NCI-H2081 treated with DMSO at 0.1 percent for 48 hours (cell line): ENCODE results near the gene C1orf232.

Experiments
- DNase-seq: peaks from one replicate; lab custom pipeline; 2025; lab: John Stamatoyannopoulos, UW

The C1orf232 gene

DNA sequence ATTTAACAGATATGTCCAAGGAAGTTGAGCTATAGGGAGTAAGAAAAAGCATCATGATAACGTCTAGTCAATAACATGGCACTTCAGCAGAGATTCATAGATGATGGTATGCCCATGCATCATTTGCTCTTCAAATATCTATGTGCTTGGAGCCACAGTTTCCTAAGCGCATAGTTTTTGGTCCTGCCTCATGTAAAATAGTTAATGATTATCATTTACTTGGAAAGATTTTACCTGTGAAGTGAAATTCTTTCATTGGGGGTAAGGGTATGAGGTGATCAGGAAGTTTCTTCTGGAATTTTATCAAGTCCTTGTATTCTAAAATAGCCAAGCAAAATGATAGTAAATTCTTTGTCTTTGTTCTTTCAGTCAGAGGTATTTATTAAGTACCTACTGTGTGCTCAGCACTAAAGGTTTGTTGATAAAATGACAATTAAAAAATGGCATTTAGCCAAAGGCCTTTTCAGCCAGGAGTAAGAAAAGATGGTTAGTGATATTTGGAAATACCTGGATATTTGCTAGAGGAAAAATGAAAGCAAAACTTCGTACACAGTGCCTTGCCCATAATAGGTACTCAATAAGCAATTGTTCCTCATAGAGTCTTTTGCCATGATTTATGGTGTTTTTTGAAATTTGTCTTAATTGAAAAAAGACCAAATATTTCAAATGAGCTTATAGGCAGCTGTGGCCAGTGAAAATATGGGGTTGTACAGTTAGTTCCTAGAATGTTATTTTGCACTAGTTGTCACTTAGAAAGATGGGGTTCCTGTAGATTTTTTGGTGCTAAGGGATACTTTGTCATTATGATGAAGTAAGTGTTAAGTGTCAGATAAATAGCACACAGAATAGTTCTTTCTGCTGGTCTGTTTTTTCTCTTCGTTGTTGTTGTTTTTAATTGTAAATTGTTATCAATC is 44.1 kb downstream of the C1orf232 start:
- no peak for DNase-seq

DNA sequence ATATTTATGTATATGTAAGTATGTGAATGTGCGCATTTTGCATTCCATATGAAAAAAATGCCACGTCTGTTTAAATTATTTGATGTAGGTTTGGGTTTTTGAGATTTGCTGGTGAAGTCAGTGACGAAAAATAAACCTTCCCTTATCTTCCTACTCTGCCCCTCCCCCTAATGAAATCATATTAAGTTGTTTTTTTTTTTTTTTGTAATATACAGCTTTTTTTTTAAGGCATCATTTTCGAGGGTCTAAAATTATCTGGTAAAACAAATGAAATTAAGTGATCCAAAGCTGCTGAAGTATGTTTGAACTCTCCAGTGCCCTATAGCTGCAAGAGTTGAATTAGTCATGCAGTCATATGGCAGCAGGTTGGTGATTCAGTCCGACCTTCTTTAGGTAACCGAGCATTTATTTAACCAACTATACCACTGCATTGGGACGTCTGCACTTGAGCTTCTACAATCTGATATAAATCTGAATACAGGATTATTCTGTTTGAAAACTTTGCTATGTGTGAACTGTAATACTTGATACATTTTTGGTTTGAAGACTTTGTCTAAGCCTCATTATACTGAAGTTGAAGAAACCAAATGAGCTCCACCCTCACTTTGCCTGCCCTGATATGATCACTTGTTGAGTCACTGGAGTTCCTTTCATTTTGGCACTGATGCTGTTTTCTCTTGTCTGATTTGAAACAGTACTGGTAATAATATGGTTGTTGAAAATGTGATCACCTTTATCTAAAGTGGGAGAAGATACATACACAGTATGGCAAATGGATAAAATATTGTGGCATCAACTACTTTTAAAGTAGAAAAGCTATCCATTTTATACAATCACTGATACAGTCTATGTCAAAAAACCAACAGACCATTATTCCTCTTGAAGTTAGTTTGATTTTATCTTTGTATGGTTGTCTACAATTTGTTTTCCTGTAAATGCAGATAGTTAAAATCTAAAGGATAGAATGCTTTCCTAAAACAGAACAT is 45.5 kb downstream of the C1orf232 start:
- DNase-seq = no peak

DNA sequence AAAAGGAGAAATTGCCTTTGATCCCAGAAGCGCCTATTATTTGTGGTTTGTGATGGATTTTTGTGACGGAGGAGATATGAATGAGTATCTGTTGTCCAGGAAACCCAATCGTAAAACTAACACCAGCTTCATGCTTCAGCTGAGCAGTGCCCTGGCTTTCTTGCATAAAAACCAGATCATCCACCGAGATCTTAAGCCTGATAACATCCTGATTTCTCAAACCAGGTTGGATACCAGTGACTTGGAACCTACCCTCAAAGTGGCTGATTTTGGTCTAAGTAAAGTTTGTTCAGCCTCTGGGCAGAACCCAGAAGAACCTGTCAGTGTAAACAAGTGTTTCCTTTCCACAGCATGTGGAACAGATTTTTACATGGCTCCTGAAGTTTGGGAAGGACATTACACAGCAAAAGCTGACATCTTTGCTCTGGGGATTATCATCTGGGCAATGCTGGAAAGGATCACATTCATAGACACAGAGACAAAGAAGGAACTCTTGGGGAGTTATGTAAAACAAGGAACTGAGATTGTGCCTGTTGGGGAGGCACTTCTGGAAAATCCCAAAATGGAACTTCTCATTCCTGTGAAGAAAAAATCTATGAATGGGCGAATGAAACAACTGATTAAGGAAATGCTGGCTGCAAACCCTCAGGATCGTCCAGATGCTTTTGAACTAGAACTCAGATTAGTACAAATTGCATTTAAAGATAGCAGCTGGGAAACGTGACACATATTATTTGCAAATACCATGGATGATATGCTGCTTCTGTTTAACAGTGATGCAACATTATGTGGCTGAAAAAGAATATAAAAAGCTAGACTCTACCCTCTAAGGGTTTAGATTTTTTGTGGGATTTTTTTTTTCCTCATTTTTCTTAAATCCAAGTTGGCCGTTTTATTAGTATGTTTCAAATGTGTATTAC is 46.6 kb downstream of the C1orf232 start:
- no peak for DNase-seq

DNA sequence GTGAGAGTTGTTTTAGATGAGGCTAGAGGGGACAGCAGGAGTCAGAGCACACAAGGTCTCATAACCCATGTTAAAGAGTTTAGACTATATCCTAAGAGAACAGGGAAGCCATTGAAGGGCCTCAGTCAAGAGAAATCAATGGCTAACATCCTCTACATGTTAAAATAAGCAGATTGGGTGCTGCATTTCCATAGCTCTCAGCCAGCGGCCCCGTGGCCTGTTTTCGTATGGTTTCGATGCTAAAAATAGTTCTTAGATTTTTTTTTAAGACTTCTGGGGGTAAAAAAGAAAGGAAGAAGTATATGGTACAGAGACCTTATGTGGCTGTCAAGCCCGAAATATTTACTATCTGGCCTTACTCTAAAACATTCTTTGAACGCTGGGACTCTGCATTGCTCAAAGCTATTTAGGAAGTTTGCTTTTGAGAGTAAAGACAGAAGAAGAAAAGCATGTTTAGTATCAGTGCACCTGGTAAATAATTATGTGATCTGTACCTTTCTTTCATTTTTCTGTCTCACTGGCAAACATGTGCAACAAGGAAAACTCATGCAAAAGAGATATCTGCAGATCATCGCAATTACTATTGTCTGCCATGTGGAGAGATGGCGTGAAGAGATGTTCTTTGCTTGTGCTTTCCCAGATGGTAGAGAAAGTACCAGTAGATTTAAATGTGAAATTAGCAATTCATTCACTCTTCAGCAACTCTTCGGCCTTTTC is 48.7 kb downstream of the C1orf232 start:
- no peak for DNase-seq

DNA sequence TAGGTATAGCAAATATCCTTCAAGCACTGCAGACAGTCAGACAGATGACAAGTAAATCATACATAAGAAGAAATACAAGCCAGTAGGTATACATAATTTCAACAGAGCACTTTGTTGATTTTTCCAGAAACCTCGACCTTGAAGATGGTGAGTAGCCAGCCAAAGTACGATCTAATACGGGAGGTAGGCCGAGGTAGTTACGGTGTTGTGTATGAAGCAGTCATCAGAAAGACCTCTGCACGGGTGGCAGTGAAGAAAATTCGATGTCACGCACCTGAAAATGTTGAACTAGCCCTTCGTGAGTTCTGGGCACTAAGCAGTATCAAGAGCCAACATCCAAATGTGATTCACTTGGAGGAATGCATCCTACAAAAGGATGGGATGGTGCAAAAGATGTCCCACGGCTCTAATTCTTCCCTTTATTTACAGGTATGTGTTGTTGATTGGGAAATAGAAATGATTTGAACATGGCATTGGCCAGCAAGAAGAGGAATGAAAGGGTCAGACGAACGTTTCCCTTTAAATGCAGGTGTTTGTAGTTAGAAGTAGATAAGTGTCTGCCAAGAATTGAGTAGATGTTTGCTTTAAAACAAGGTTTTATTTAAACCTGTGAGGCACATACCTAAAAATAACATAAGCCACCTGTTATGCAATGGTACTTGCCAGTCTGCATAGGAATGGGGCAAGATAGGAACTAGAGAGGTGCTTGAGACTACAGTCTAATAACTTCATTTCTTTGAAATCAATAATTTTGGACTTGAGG is 54.4 kb downstream of the C1orf232 start:
- DNase-seq = no peak
